ENCODE measurements around the gene CRTAC1. TPM values are rescaled to one million over a fixed set of nuclear protein-coding genes. Genes with fewer than 3 reads are reported as not detected.

Gene CRTAC1
- total and polyA plus RNA-seq, 9 of the 15 experiments (the other 6 are each of a cell fraction or from before 2014, with no cell fraction given), result not detected

DNA sequence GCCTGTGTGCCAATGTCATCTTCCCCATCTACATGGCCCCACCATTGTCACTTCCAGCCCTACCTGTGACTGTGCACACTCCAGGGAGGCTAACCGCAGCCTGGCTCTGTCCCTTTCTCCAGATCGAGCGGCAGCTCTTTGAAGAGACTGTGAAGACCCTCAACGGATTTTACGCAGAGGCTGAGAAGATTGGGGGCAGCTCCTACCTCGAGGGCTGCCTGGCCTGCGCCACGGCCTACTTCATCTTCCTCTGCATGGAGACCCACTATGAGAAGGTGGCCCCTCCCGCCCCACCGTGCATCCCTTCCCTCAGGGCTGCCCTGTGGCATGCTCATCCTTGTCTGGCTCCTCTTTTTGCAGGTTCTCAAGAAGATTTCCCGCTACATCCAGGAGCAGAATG, 166.6 kb downstream of the CRTAC1 start:
- ChIA-PET CTCF (ENCODE audit: low intra/inter-chr PET ratio) (no interaction called here), POLR2A (no interaction called here)
- Histone ChIP-seq H4K20me1 (replicated peaks; ENCODE audit: control insufficient read depth, insufficient read depth, low read length) (no peaks in the 10 kb centered on the region; the same call in 1 of the 2 replicates), H3K27me3 (ENCODE audit: control insufficient read depth in 2 of 2, insufficient read depth in 2 of 2, low read length in 2 of 2) (peaks cover 6 to 54% of the 10 kb centered on the region in 2 experiments; a peak in 3 of 5 replicates), H3K9me1 (ENCODE audit: control insufficient read depth, insufficient read depth, low read length) (no peaks in the 10 kb centered on the region), H3K27ac (ENCODE audit: extremely low read depth, low read depth, low read length) (no peak overlapping the region), H3K4me1 (replicated peaks in 1 of 2; ENCODE audit: control insufficient read depth in 2 of 2, insufficient read depth in 2 of 2, low read length in 2 of 2) (peaks cover 0 to 9% of the 10 kb centered on the region in 2 experiments; a peak in 3 of 5 replicates), H3K9ac (ENCODE audit: insufficient read depth in 1 of 2, low read depth in 2 of 2, low read length in 2 of 2) (no peak overlapping the region), H3K79me2 (ENCODE audit: control insufficient read depth, insufficient read depth, low read length) (no peaks in the 10 kb centered on the region), H3K4me3 (no peak overlapping the region), H3K36me3 (ENCODE audit: control insufficient read depth, insufficient read depth, low read length) (no peaks in the 10 kb centered on the region), H3K9me3 (replicated peaks; ENCODE audit: control insufficient read depth, insufficient read depth, low read depth, low read length) (no peaks in the 10 kb centered on the region), H3K4me2 (ENCODE audit: insufficient read depth, low read length) (no peak overlapping the region), H2AFZ (ENCODE audit: low read depth, low read length) (no peak overlapping the region)
- intact Hi-C loops (cut with micrococcal nuclease), result no loop called here
- FAIRE-seq (no peak), ATAC-seq (no peak), DNase-seq (ENCODE audit: extremely low read depth in 1 of 4, low spot score in 3 of 4) (no peak)
- in situ Hi-C loops (cut with MboI), result loop anchor here (25.0 kb wide), 1 partner anchor 102 kb away; the partner anchor contains the start of gene SFRP5
- BruUV-seq (replicated peaks), result no TSS peak
- WGBS (ENCODE audit: insufficient coverage, low coverage, missing lambda C conversion rate), result 15% methylated on average over 5 of the region's 11 CpGs
- no peak for TF ChIP-seq KAT2B (IDR thresholded peaks at IDR 0.05; ENCODE audit: low read depth, low read length)
- TF ChIP-seq CREB1 (IDR thresholded peaks at IDR 0.05), result no peak
- TF ChIP-seq CREB1 (CRISPR knock-in tag; IDR thresholded peaks at IDR 0.05), result no peak
- TF ChIP-seq, protein P1, sequence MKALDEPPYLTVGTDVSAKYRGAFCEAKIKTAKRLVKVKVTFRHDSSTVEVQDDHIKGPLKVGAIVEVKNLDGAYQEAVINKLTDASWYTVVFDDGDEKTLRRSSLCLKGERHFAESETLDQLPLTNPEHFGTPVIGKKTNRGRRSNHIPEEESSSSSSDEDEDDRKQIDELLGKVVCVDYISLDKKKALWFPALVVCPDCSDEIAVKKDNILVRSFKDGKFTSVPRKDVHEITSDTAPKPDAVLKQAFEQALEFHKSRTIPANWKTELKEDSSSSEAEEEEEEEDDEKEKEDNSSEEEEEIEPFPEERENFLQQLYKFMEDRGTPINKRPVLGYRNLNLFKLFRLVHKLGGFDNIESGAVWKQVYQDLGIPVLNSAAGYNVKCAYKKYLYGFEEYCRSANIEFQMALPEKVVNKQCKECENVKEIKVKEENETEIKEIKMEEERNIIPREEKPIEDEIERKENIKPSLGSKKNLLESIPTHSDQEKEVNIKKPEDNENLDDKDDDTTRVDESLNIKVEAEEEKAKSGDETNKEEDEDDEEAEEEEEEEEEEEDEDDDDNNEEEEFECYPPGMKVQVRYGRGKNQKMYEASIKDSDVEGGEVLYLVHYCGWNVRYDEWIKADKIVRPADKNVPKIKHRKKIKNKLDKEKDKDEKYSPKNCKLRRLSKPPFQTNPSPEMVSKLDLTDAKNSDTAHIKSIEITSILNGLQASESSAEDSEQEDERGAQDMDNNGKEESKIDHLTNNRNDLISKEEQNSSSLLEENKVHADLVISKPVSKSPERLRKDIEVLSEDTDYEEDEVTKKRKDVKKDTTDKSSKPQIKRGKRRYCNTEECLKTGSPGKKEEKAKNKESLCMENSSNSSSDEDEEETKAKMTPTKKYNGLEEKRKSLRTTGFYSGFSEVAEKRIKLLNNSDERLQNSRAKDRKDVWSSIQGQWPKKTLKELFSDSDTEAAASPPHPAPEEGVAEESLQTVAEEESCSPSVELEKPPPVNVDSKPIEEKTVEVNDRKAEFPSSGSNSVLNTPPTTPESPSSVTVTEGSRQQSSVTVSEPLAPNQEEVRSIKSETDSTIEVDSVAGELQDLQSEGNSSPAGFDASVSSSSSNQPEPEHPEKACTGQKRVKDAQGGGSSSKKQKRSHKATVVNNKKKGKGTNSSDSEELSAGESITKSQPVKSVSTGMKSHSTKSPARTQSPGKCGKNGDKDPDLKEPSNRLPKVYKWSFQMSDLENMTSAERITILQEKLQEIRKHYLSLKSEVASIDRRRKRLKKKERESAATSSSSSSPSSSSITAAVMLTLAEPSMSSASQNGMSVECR (CRISPR knock-in tag; IDR thresholded peaks at IDR 0.05), result no peak
- TF ChIP-seq, protein P2, sequence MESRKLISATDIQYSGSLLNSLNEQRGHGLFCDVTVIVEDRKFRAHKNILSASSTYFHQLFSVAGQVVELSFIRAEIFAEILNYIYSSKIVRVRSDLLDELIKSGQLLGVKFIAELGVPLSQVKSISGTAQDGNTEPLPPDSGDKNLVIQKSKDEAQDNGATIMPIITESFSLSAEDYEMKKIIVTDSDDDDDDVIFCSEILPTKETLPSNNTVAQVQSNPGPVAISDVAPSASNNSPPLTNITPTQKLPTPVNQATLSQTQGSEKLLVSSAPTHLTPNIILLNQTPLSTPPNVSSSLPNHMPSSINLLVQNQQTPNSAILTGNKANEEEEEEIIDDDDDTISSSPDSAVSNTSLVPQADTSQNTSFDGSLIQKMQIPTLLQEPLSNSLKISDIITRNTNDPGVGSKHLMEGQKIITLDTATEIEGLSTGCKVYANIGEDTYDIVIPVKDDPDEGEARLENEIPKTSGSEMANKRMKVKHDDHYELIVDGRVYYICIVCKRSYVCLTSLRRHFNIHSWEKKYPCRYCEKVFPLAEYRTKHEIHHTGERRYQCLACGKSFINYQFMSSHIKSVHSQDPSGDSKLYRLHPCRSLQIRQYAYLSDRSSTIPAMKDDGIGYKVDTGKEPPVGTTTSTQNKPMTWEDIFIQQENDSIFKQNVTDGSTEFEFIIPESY (CRISPR knock-in tag; IDR thresholded peaks at IDR 0.05), result no peak
- no peak for TF ChIP-seq RBM17 (IDR thresholded peaks at IDR 0.05; ENCODE audit: borderline replicate concordance, low read depth, low read length)
- TF ChIP-seq DACH1 (IDR thresholded peaks at IDR 0.05; ENCODE audit: partially characterized antibody), result no peak
- TF ChIP-seq, protein P3, sequence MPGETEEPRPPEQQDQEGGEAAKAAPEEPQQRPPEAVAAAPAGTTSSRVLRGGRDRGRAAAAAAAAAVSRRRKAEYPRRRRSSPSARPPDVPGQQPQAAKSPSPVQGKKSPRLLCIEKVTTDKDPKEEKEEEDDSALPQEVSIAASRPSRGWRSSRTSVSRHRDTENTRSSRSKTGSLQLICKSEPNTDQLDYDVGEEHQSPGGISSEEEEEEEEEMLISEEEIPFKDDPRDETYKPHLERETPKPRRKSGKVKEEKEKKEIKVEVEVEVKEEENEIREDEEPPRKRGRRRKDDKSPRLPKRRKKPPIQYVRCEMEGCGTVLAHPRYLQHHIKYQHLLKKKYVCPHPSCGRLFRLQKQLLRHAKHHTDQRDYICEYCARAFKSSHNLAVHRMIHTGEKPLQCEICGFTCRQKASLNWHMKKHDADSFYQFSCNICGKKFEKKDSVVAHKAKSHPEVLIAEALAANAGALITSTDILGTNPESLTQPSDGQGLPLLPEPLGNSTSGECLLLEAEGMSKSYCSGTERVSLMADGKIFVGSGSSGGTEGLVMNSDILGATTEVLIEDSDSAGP (CRISPR knock-in tag; IDR thresholded peaks at IDR 0.05), result no peak
- TF ChIP-seq STAG1 (CRISPR knock-in tag; IDR thresholded peaks at IDR 0.05; ENCODE audit: borderline replicate concordance), result no peak
